Hematopoietic multipotent progenitor cell treated with erythropoietin and hydrocortisone succinate and interleukin-3 and kit ligand, for 8 days (in vitro differentiated cells): ENCODE measurements around the gene C21orf58.

Experiments used
- DNase-seq: peaks from one replicate; pipeline ENCODE4 v3.0.0-alpha.2; 2015

C21orf58 gene

GRCh38 chr21:46291561-46291960 is 32.1 kb downstream of the C21orf58 start:
- DNase-seq: no peak

GRCh38 chr21:46289655-46290179 is 34.0 kb downstream of the C21orf58 start:
- DNase-seq: no peak

GRCh38 chr21:46287541-46287940 is 36.1 kb downstream of the C21orf58 start:
- no peak for DNase-seq

- peak; percentile 57 for DNase-seq
These were observed 37.0 kb downstream of the C21orf58 start for GRCh38 chr21:46286648-46287002.

- DNase-seq: peak; percentile 88
These were observed 37.7 kb downstream of the C21orf58 start, which contains the start of gene YBEY for GRCh38 chr21:46285761-46286647. Gene YBEY, plus strand, starts transcription at chr21:46286342. Its CDS starts 572 bp downstream, at chr21:46286914.

- DNase-seq: no peak
These were observed 38.4 kb downstream of the C21orf58 start, which contains the start of gene MCM3AP for GRCh38 chr21:46285206-46285661. Gene MCM3AP, minus strand, starts transcription at chr21:46285611. Its CDS starts 325 bp downstream, at chr21:46285286.

- DNase-seq: no peak
These were observed 38.9 kb downstream of the C21orf58 start for GRCh38 chr21:46284733-46285132.

- peak; percentile 20 for DNase-seq
These were observed 39.5 kb downstream of the C21orf58 start for GRCh38 chr21:46284077-46284644.

GRCh38 chr21:46274797-46275390 is 48.8 kb downstream of the C21orf58 start:
- no peak for DNase-seq

- no peak for DNase-seq
These were observed 50.3 kb downstream of the C21orf58 start for GRCh38 chr21:46273341-46273740.

- no peak for DNase-seq
These were observed 54.2 kb downstream of the C21orf58 start for GRCh38 chr21:46269466-46269865.

- DNase-seq: no peak
These were observed 55.3 kb downstream of the C21orf58 start for GRCh38 chr21:46268371-46268770.

- no peak for DNase-seq
These were observed 56.7 kb downstream of the C21orf58 start for GRCh38 chr21:46266946-46267345.

GRCh38 chr21:46265736-46266525 is 57.7 kb downstream of the C21orf58 start:
- no peak for DNase-seq

GRCh38 chr21:46264690-46265144 is 59.0 kb downstream of the C21orf58 start:
- peak; percentile 56 for DNase-seq

- DNase-seq: no peak
These were observed 59.5 kb downstream of the C21orf58 start for GRCh38 chr21:46264046-46264689.

- DNase-seq: no peak
These were observed 67.1 kb downstream of the C21orf58 start for GRCh38 chr21:46256501-46256994.

- no peak for DNase-seq
These were observed 67.8 kb downstream of the C21orf58 start for GRCh38 chr21:46255758-46256337.

- DNase-seq: no peak
These were observed 68.5 kb downstream of the C21orf58 start for GRCh38 chr21:46255166-46255565.

- DNase-seq: no peak
These were observed 69.3 kb downstream of the C21orf58 start for GRCh38 chr21:46254208-46254975.
